Fibroblast of lung (primary cell): Measurements from ENCODE around the gene SLC25A31. TPM values are rescaled to one million over a fixed set of nuclear protein-coding genes. Genes with fewer than 3 reads are reported as not detected.
A peak's percentile ranks its signal among the peaks of the same experiment; 100 is the strongest.

ENCODE experiments used
- DNase-seq, 2 donors: peaks; one replicate each; pipeline versions ENCODE4 v3.0.0 to v3.0.0-alpha.2; 2010; ENCODE audit warnings: low read depth in 2 of 2
- H2AFZ ChIP-seq: 2 replicates; pipeline ENCODE4 v1.5.1; 2012; ENCODE audit warnings: low read length, control low read depth, inconsistent platforms
- H3K27ac ChIP-seq: 2 replicates; pipeline ENCODE4 v1.5.1; 2011; ENCODE audit warnings: low read length, control low read depth; ENCODE audit not compliant: insufficient read depth
- H3K27me3 ChIP-seq: 2 replicates; pipeline ENCODE4 v1.5.1; 2011; ENCODE audit warnings: mild to moderate bottlenecking, low read length; ENCODE audit not compliant: control insufficient read depth, insufficient read depth
- H3K36me3 ChIP-seq: 2 replicates; pipeline ENCODE4 v1.5.1; 2011; ENCODE audit warnings: low read length; ENCODE audit not compliant: control insufficient read depth, insufficient read depth
- H3K4me1 ChIP-seq: 2 replicates; pipeline ENCODE4 v1.5.1; 2011; ENCODE audit warnings: low read length; ENCODE audit not compliant: control insufficient read depth, insufficient read depth; ENCODE audit errors: extremely low read depth
- H3K4me2 ChIP-seq: 2 replicates; pipeline ENCODE4 v1.5.1; 2011; ENCODE audit warnings: low read length, control low read depth; ENCODE audit not compliant: insufficient read depth; ENCODE audit errors: extremely low read depth
- H3K4me3 ChIP-seq, 4 experiments: fragments of 200-600 bp in 1 of 4; sonication (generic) in 1 of 4; replicated peaks in 1 of 4; 2 replicates each; pipeline ENCODE4 v1.5.1; 2011 to 2016; ENCODE audit warnings: low read length in 4 of 4, low read depth in 3 of 4, mild to moderate bottlenecking in 3 of 4, control low read depth in 2 of 4, inconsistent platforms in 1 of 4, mixed read lengths in 1 of 4; ENCODE audit not compliant: insufficient read depth in 1 of 4; ENCODE audit errors: control extremely low read depth in 1 of 4
- H3K79me2 ChIP-seq: 2 replicates; pipeline ENCODE4 v1.5.1; 2012; ENCODE audit warnings: mild to moderate bottlenecking, low read length, inconsistent platforms; ENCODE audit not compliant: control insufficient read depth, insufficient read depth
- H3K9ac ChIP-seq: 2 replicates; pipeline ENCODE4 v1.5.1; 2011; ENCODE audit warnings: mild to moderate bottlenecking, low read length, control low read depth; ENCODE audit not compliant: insufficient read depth
- H3K9me3 ChIP-seq: 2 replicates; pipeline ENCODE4 v1.5.1; 2012; ENCODE audit warnings: low read depth, low read length; ENCODE audit not compliant: control insufficient read depth, insufficient read depth
- H4K20me1 ChIP-seq: 2 replicates; pipeline ENCODE4 v1.5.1; 2011; ENCODE audit warnings: low read length; ENCODE audit not compliant: control insufficient read depth, insufficient read depth; ENCODE audit errors: extremely low read depth
- EZH2 ChIP-seq: IDR thresholded peaks from 2 replicates; pipeline ENCODE4 v1.5.1; 2012; ENCODE audit warnings: low read length, control low read depth, mild to moderate bottlenecking; ENCODE audit errors: missing control alignments
- polyA plus RNA-seq, 2 donors: library from polyadenylated mRNA; depleted of rRNA in 1 of 2; stranded (reverse) in 1 of 2; unstranded in 1 of 2; fragments of >200 nt; gene quantifications; 2 replicates each; pipeline ENCODE4 v1.2.1, GENCODE V29; 2011 to 2012; ENCODE audit warnings: missing spikeins in 1 of 2
- total RNA-seq: library from RNA; depleted of rRNA; stranded (reverse); fragments of >200 nt; gene quantifications from 2 replicates; pipeline ENCODE4 v1.2.1, GENCODE V29; 2014
- TF ChIP-seq, protein P1 (sequence below), 2 donors: IDR thresholded peaks in 1 of 2; conservative IDR thresholded peaks in 1 of 2; 1 replicate in 1 of 2; 2 replicates in 1 of 2; pipeline ENCODE4 v1.5.1; 2011 to 2012; ENCODE audit warnings: low read length in 2 of 2, control low read depth in 1 of 2, inconsistent platforms in 1 of 2, low read depth in 1 of 2, mild to moderate bottlenecking in 1 of 2

The SLC25A31 gene
- total and polyA plus RNA-seq, 2 donors (not counting 1 experiment from before 2014, with no cell fraction given): not detected

DNA sequence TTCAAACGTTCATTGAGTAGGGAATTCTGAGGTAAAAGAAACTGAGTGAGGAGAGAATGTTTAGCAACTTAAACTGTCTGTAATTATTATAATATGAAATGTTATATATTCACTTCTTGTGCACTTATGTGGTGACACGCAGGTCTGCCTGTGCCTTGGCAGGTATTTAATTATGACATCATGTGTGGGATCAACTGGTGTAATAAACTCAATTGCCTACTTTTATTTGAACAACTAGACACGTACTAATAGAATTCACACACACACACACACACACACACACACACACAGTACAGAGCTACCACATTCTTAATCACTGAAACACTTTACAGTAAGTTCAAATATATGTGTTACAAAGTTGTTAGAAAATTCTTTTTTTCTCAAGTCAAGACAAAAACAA lies 20.7 kb upstream of the SLC25A31 start:
- H3K4me3 ChIP-seq: no peak overlapping the region
- DNase-seq: peak; percentile 15 to 56
- no peaks in the 10 kb centered on the region for H3K79me2 ChIP-seq
- no peaks in the 10 kb centered on the region for H3K27me3 ChIP-seq
- H3K27ac ChIP-seq: no peak overlapping the region
- no peak overlapping the region for H3K4me2 ChIP-seq
- H3K9ac ChIP-seq: no peak overlapping the region
- H2AFZ ChIP-seq: no peak overlapping the region
- H3K36me3 ChIP-seq: no peaks in the 10 kb centered on the region
- no peaks in the 10 kb centered on the region for H3K4me1 ChIP-seq
- H3K9me3 ChIP-seq: no peaks in the 10 kb centered on the region
- no peaks in the 10 kb centered on the region for H4K20me1 ChIP-seq
- TF ChIP-seq EZH2: no peak
- TF ChIP-seq, protein P1, sequence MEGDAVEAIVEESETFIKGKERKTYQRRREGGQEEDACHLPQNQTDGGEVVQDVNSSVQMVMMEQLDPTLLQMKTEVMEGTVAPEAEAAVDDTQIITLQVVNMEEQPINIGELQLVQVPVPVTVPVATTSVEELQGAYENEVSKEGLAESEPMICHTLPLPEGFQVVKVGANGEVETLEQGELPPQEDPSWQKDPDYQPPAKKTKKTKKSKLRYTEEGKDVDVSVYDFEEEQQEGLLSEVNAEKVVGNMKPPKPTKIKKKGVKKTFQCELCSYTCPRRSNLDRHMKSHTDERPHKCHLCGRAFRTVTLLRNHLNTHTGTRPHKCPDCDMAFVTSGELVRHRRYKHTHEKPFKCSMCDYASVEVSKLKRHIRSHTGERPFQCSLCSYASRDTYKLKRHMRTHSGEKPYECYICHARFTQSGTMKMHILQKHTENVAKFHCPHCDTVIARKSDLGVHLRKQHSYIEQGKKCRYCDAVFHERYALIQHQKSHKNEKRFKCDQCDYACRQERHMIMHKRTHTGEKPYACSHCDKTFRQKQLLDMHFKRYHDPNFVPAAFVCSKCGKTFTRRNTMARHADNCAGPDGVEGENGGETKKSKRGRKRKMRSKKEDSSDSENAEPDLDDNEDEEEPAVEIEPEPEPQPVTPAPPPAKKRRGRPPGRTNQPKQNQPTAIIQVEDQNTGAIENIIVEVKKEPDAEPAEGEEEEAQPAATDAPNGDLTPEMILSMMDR (conservative IDR thresholded peaks at IDR 0.05 in 1 of 2, IDR thresholded peaks at IDR 0.05 in 1 of 2; ENCODE audit: low read depth in 1 of 2, low read length in 2 of 2): no peak

DNA sequence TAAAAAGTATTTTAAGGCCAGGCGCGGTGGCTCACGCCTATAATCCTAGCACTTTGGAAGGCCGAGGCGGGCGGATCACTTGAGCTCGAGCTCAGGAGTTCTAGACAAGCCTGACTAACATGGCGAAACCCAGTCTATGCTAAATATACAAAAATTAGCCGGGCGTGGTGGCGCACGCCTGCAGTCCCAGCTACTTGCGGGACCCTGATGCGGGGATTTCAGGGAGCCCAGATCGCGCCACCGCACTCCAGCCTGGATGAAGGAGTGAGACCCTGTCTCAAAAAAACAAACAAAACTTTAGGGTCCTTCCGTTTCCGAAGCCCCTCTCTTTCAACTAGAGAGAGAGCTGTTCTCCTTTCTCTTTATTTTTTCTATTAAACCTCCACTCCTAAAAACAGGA lies 1.2 kb downstream of the SLC25A31 start:
- Histone ChIP-seq H3K27ac (no peak overlapping the region), H4K20me1 (no peaks in the 10 kb centered on the region), H3K79me2 (no peaks in the 10 kb centered on the region), H2AFZ (no peak overlapping the region), H3K4me3 (no peak overlapping the region), H3K9me3 (no peaks in the 10 kb centered on the region), H3K9ac (no peak overlapping the region), H3K36me3 (no peaks in the 10 kb centered on the region), H3K4me1 (no peaks in the 10 kb centered on the region), H3K27me3 (no peaks in the 10 kb centered on the region), H3K4me2 (no peak overlapping the region)
- no peak for DNase-seq
- TF ChIP-seq EZH2: no peak
- TF ChIP-seq, protein P1 (conservative IDR thresholded peaks at IDR 0.05 in 1 of 2, IDR thresholded peaks at IDR 0.05 in 1 of 2; ENCODE audit: low read depth in 1 of 2, low read length in 2 of 2): no peak

DNA sequence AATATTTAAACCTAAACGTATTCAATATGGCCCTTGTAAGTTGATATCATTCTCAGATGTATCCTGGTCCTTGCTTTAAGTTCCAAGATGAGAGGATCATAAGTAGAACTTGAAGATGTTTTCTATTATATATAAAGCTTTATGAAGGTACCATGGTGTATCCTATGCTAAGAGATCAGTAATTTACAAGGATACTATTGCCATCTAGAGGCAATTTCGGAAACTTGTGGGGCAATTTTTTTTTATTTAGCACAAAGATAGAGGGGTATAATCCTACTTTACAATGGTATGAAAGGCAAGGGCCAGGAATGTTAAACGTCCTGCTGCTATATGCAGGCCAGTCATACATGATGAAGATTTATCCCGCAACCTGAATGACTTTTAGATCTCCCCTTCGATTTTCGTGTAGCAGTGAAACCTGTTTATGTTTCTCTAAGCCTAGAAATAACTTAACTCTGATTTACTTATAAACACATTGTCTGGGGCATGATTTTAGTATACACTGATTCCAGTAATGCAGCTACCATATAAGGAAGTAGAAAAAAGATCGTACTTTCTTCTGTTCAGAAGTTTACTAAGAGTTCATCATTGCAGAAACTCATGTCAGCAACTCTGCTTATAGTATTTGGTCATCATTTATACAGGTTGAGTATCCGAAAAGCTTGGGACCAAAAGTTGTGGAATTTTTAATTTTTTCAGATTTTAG lies 2.6 kb downstream of the SLC25A31 start:
- Histone ChIP-seq H3K79me2 (no peaks in the 10 kb centered on the region), H3K27ac (no peak overlapping the region), H3K9ac (no peak overlapping the region), H3K9me3 (no peaks in the 10 kb centered on the region), H3K27me3 (no peaks in the 10 kb centered on the region), H2AFZ (no peak overlapping the region), H4K20me1 (no peaks in the 10 kb centered on the region), H3K4me3 (no peak overlapping the region), H3K4me1 (no peaks in the 10 kb centered on the region), H3K4me2 (no peak overlapping the region), H3K36me3 (no peaks in the 10 kb centered on the region)
- TF ChIP-seq EZH2: no peak
- TF ChIP-seq, protein P1 (conservative IDR thresholded peaks at IDR 0.05 in 1 of 2, IDR thresholded peaks at IDR 0.05 in 1 of 2; ENCODE audit: low read depth in 1 of 2, low read length in 2 of 2): peak; percentile 41 to 57
- peak; percentile 34 to 73 for DNase-seq
